ENCODE measurements around the gene CMPK2.

Gene CMPK2

DNA sequence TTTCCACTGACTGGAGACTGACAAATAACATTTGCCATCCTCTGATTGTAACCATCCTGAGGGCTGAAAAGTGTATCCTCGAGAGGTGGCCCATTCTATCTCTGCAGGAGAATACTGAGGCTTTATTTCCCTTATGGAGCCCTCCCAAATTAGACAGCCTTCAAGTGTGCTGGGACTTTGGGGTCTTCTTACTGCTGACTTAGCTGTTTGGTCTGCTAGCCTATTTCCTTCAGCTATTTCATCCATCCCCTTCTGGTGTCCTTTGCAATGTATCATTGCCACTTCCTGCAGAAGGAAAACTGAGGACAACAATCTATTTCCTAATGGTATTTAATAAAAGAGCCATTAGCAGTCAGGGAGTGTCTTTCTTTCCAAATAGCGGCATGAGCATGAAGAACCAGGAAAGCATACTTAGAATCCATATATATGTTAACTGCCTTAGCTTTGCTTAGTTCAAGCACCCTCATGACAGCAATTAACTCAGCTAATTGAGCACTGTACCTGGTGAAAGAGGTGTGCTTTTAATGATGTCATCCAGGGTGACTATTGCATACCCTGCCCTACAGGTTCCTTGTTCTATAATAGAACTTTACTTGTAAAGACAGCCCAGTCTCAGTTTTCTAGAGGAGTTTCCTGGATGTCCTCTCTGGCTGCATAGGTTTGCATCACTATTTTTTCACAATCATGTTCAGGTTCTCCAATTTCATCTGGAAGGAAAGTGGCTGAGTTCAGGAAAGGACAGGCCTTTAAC, 24.0 kb downstream of the CMPK2 start:
- Mint-ChIP-seq H3K36me3 (ENCODE audit: low read depth) (peaks cover 62% of the 10 kb centered on the region), H3K27me3 (ENCODE audit: low read depth) (no peaks in the 10 kb centered on the region), H3K27ac (no peak overlapping the region), H3K4me3 (no peak overlapping the region), H3K9me3 (peaks cover 48% of the 10 kb centered on the region), H3K4me1 (ENCODE audit: low read depth) (peaks cover 2% of the 10 kb centered on the region)

DNA sequence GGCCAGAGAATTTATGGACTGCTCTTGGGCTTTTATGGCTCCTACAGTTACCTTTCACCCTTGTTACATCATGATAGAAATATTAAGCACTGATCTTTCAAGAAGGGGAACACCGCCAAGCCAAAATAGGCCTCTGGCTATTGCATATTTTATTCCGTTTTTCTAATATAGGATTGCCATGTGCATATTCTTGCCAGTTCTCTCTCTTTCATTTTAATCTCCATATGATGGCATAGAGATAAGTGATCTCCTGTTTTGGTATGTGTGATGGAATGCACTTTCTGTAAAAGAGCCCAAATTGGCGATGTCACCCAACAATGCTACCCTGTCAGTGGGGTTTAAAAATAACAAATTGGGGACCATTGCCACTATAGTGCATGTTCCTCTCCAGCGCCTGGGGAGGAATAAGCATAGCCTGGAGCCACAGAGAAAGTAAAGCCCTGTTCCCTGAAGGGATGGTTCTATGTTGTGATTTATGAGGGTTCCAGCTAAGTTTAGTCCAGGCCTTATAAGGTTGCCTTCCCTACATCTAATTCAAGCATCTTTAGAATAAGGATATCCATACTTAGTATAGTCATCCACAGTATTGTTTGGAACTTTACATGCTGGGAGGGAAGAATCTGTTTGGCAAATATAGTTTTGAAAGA, 26.9 kb downstream of the CMPK2 start:
- peaks cover 30% of the 10 kb centered on the region for H3K9me3 Mint-ChIP-seq
- H3K36me3 Mint-ChIP-seq (ENCODE audit: low read depth): peaks cover 44% of the 10 kb centered on the region
- H3K4me3 Mint-ChIP-seq: no peak overlapping the region
- H3K27me3 Mint-ChIP-seq (ENCODE audit: low read depth): no peaks in the 10 kb centered on the region
- no peak overlapping the region for H3K27ac Mint-ChIP-seq
- H3K4me1 Mint-ChIP-seq (ENCODE audit: low read depth): peaks cover 14% of the 10 kb centered on the region

- Mint-ChIP-seq H3K4me3 (no peak overlapping the region), H3K36me3 (ENCODE audit: low read depth) (peaks cover 52% of the 10 kb centered on the region), H3K27ac (peak overlapping the region; percentile 18), H3K4me1 (ENCODE audit: low read depth) (peaks cover 20% of the 10 kb centered on the region), H3K27me3 (ENCODE audit: low read depth) (peaks cover 4% of the 10 kb centered on the region), H3K9me3 (peaks cover 32% of the 10 kb centered on the region)
Observed at GRCh38 chr2:6835467-6835866, 30.2 kb downstream of the CMPK2 start.

- Mint-ChIP-seq H3K4me3 (peak overlapping the region; percentile 1), H3K27ac (peak overlapping the region; percentile 75), H3K4me1 (ENCODE audit: low read depth) (peaks cover 20% of the 10 kb centered on the region), H3K9me3 (peaks cover 33% of the 10 kb centered on the region), H3K36me3 (ENCODE audit: low read depth) (peaks cover 48% of the 10 kb centered on the region), H3K27me3 (ENCODE audit: low read depth) (peaks cover 4% of the 10 kb centered on the region)
Observed at GRCh38 chr2:6834163-6834562, 31.5 kb downstream of the CMPK2 start.

GRCh38 chr2:6833300-6833604, 32.5 kb downstream of the CMPK2 start:
- H3K4me1 Mint-ChIP-seq (ENCODE audit: low read depth): peaks cover 20% of the 10 kb centered on the region
- peaks cover 32% of the 10 kb centered on the region for H3K9me3 Mint-ChIP-seq
- peak overlapping the region; percentile 65 for H3K4me3 Mint-ChIP-seq
- peak overlapping the region; percentile 82 for H3K27ac Mint-ChIP-seq
- peaks cover 43% of the 10 kb centered on the region for H3K36me3 Mint-ChIP-seq (ENCODE audit: low read depth)
- H3K27me3 Mint-ChIP-seq (ENCODE audit: low read depth): peaks cover 4% of the 10 kb centered on the region

DNA sequence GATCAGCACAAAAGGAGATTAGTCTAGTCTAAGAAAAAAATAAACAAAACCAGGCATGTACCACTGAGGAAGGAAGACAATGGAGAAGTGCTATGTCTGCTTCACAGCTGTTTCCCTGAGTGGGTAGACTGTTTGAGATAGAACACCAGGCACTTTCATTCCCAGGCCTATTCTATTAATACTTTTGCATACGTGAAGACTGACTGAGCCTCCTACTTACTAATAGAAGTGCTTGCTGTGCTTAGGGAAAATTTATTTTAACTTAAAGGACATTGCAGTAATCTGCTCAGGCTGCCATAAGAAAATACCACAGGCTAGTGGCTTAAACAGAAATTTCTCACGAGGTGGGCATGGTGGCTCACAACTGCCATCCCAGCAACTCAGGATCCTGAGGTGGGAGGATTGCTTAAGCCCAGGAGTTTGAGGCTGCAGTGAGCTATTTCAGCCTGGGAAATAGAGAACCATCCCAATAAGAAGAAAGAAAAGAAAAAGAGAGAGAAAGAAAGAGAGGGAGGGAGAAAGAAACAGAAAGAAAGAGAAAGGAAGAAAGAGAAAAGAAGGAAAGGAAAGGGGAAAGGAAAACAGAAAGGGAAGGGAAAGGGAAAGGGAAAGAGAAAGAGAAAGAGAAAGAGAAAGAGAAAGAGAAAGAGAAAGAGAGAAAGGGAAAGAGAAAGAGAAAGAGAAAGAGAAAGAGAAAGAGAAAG, 33.0 kb downstream of the CMPK2 start:
- H3K9me3 Mint-ChIP-seq: peaks cover 31% of the 10 kb centered on the region
- peaks cover 24% of the 10 kb centered on the region for H3K4me1 Mint-ChIP-seq (ENCODE audit: low read depth)
- peak overlapping the region; percentile 82 for H3K27ac Mint-ChIP-seq
- H3K36me3 Mint-ChIP-seq (ENCODE audit: low read depth): peaks cover 41% of the 10 kb centered on the region
- H3K4me3 Mint-ChIP-seq: peak overlapping the region; percentile 65
- H3K27me3 Mint-ChIP-seq (ENCODE audit: low read depth): peaks cover 4% of the 10 kb centered on the region

GRCh38 chr2:6831229-6831628, 34.5 kb downstream of the CMPK2 start:
- Mint-ChIP-seq H3K36me3 (ENCODE audit: low read depth) (peaks cover 40% of the 10 kb centered on the region), H3K27ac (peak overlapping the region; percentile 16), H3K4me3 (no peak overlapping the region), H3K4me1 (ENCODE audit: low read depth) (peaks cover 31% of the 10 kb centered on the region), H3K27me3 (ENCODE audit: low read depth) (peaks cover 4% of the 10 kb centered on the region), H3K9me3 (peaks cover 31% of the 10 kb centered on the region)

DNA sequence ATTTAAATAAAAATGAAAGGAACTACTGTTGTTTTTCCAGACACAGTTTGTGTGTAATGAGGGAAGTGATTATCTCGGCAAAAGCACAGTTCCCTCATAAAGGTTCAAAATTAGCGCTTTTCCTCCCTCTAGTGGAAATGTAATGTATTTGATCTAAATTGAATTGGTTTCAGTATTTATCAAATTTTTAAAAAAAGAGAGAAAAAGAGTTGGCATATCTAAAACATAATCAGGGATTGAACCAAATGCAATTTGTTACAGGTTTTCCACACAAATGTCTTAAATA, 37.5 kb downstream of the CMPK2 start:
- no peak overlapping the region for H3K4me3 Mint-ChIP-seq

GRCh38 chr2:6827566-6828298, 38.0 kb downstream of the CMPK2 start:
- H3K9me3 Mint-ChIP-seq: peaks cover 17% of the 10 kb centered on the region
- H3K4me3 Mint-ChIP-seq: no peak overlapping the region
- no peak overlapping the region for H3K27ac Mint-ChIP-seq
- peaks cover 13% of the 10 kb centered on the region for H3K4me1 Mint-ChIP-seq (ENCODE audit: low read depth)
- peaks cover 4% of the 10 kb centered on the region for H3K27me3 Mint-ChIP-seq (ENCODE audit: low read depth)
- peaks cover 22% of the 10 kb centered on the region for H3K36me3 Mint-ChIP-seq (ENCODE audit: low read depth)

More for the DNA sequence above, 37.5 kb downstream of the CMPK2 start:
- Mint-ChIP-seq H3K36me3 (ENCODE audit: low read depth) (peaks cover 28% of the 10 kb centered on the region), H3K27me3 (ENCODE audit: low read depth) (peaks cover 4% of the 10 kb centered on the region), H3K9me3 (peaks cover 19% of the 10 kb centered on the region), H3K4me1 (ENCODE audit: low read depth) (peaks cover 18% of the 10 kb centered on the region), H3K27ac (no peak overlapping the region)

DNA sequence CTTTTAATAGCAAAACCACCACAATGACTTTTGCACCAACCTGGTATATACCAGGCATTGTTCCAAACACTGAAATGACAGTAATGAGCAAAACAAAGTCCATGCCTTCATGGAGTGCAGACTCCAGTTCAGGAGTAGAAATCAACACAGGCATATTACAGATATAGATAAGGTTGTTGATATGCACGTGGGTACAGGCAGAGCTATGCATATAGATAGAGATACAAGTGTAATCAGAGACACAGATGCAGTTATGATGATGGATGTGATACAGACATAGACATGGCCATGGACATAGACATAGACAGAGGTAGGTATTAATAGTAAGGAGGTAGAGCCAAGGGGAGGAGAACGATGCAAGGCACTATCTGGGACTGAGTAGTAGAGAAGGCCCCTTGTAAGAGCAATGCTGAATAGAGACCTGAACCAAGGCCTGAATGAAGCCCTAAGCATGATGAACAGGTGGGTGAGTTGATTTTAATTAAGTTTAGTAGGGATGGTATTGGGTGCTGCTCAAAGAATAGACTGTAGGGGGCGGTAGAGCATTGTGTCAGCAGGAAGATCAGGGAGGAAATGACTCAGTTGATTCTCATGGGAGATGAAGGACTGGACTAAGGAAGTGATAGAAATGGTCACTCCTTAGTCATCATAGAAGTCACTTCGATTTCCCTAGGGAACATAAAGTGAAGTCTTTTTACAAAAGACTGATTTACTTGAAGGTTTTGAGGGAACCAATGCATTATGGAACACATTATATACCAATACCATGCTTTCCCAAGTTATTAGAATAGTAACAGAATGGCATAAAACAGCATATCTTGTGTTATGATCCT, 39.4 kb downstream of the CMPK2 start:
- Mint-ChIP-seq H3K9me3 (peaks cover 14% of the 10 kb centered on the region), H3K27ac (no peak overlapping the region), H3K4me3 (no peak overlapping the region), H3K36me3 (ENCODE audit: low read depth) (peaks cover 19% of the 10 kb centered on the region), H3K27me3 (ENCODE audit: low read depth) (peaks cover 7% of the 10 kb centered on the region), H3K4me1 (ENCODE audit: low read depth) (peaks cover 12% of the 10 kb centered on the region)

GRCh38 chr2:6824962-6825361, 40.7 kb downstream of the CMPK2 start:
- H3K27ac Mint-ChIP-seq: no peak overlapping the region
- peaks cover 7% of the 10 kb centered on the region for H3K36me3 Mint-ChIP-seq (ENCODE audit: low read depth)
- no peak overlapping the region for H3K4me3 Mint-ChIP-seq
- H3K9me3 Mint-ChIP-seq: peaks cover 2% of the 10 kb centered on the region
- peaks cover 13% of the 10 kb centered on the region for H3K27me3 Mint-ChIP-seq (ENCODE audit: low read depth)
- H3K4me1 Mint-ChIP-seq (ENCODE audit: low read depth): peaks cover 12% of the 10 kb centered on the region

GRCh38 chr2:6823111-6823510, 42.6 kb downstream of the CMPK2 start:
- H3K27ac Mint-ChIP-seq: no peak overlapping the region
- no peaks in the 10 kb centered on the region for H3K9me3 Mint-ChIP-seq
- peaks cover 22% of the 10 kb centered on the region for H3K27me3 Mint-ChIP-seq (ENCODE audit: low read depth)
- H3K4me1 Mint-ChIP-seq (ENCODE audit: low read depth): peaks cover 10% of the 10 kb centered on the region
- H3K36me3 Mint-ChIP-seq (ENCODE audit: low read depth): no peaks in the 10 kb centered on the region
- no peak overlapping the region for H3K4me3 Mint-ChIP-seq

GRCh38 chr2:6822406-6822805, 43.3 kb downstream of the CMPK2 start:
- H3K4me3 Mint-ChIP-seq: no peak overlapping the region
- H3K4me1 Mint-ChIP-seq (ENCODE audit: low read depth): peaks cover 8% of the 10 kb centered on the region
- no peak overlapping the region for H3K27ac Mint-ChIP-seq

More at GRCh38 chr2:6822406-6822805, 43.3 kb downstream of the CMPK2 start:
- Mint-ChIP-seq H3K36me3 (ENCODE audit: low read depth) (no peaks in the 10 kb centered on the region), H3K27me3 (ENCODE audit: low read depth) (peaks cover 29% of the 10 kb centered on the region), H3K9me3 (no peaks in the 10 kb centered on the region)

All from T-helper 1 cell treated with Interleukin-12 subunit alpha and Interleukin-12 subunit beta and Interleukin-4 antibody, amounts not matched to agents 30 μg/mL and 1 μg/mL, for 36 hours (primary cell).